IPS-15b (cell line): Measurements from ENCODE around the gene SBK3.
"Not testable (repeated sequence)": the region's sequence is repeated elsewhere in the genome, so short reads cannot be mapped to it uniquely, and the experiment has no call there.

ENCODE experiments used
- H3K27me3 ChIP-seq: one replicate; pipeline ENCODE4 v1.6.1; 2013; ENCODE audit warnings: low read length; ENCODE audit not compliant: control insufficient read depth, insufficient read depth
- H3K36me3 ChIP-seq: one replicate; pipeline ENCODE4 v1.6.1; 2013; ENCODE audit warnings: low read length; ENCODE audit not compliant: control insufficient read depth, insufficient read depth
- H3K4me1 ChIP-seq: one replicate; pipeline ENCODE4 v1.6.1; 2013; ENCODE audit warnings: mild to moderate bottlenecking, low read length; ENCODE audit not compliant: control insufficient read depth, insufficient read depth
- H3K4me3 ChIP-seq: one replicate; pipeline ENCODE4 v1.5.1; 2013; ENCODE audit warnings: low read depth, low read length
- H3K9ac ChIP-seq: one replicate; pipeline ENCODE4 v1.6.1; 2013; ENCODE audit warnings: low read depth, mild to moderate bottlenecking, low read length
- H3K9me3 ChIP-seq: one replicate; pipeline ENCODE4 v1.6.1; 2013; ENCODE audit warnings: mild to moderate bottlenecking, low read length; ENCODE audit not compliant: control insufficient read depth, insufficient read depth

Gene SBK3

DNA sequence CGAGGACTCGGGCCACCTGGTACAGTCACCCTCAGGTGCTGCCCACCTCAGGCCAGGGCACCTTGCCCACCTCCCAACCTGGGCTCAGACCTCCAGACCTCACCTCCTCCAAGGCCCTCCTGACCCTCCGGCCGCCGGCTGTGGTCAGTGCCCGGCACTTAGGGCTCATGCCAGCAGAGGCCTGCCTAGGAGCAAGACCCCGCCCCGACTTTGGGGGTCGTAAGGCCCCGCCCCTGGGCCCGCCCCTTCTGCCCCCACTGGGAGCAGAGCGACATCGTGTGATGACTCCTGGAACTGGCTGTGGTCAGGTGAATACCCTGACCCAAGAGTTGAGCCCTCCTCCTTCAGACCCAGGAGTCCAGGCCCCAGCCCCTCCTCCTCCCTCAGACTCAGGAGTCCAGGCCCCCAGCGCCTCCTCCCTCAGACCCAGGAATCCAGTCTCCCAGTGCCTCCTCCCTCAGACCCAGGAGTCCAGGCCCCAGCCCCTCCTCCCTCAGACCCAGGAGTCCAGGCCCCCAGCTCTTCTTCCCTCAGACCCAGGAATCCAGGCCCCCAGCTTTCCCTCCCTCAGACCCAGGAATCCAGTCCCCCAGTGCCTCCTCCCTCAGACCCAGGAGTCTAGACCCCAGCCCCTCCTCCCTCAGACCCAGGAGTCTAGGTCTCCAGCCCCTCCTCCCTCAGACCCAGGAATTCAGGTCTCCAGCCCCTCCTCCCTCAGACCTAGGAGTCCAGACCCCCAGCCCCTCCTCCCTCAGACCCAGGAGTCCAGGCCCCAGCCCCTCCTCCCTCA is 8.2 kb downstream of the SBK3 start, which contains the start of gene SBK2:
SBK2 (minus strand) TSS at position 183 of the 790 bp plus-strand sequence. CDS start 839 bp downstream, outside the sequence.
- Histone ChIP-seq H3K4me1 (peaks cover 2% of the 10 kb centered on the region), H3K9ac (peak within 1 kb of the TSS; percentile 60), H3K4me3 (no peak within 1 kb of the TSS), H3K9me3 (no peaks in the 10 kb centered on the region), H3K27me3 (no peaks in the 10 kb centered on the region), H3K36me3 (no peaks in the 10 kb centered on the region)

DNA sequence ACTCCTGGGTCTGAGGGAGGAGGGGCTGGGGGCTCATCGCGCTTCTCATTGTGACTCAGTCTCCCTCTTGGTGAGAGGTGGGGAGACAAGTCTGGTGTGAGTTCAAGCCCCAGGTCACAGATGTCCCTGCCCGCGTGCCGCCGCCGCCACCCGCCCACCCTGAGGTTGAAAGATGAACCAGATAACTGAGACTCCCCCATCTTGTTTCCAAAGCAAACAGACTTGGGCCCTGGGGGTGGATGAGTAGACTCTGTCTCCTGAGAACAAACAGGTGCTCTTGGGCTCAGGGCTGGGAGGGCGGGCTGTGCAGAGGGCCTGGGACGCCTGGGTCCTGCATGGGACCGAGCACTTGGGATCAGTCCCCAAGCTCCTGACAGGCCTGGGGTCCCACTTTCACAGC is 9.0 kb downstream of the SBK3 start:
- H3K9ac ChIP-seq: no peak overlapping the region
- H3K9me3 ChIP-seq: no peaks in the 10 kb centered on the region
- peaks cover 2% of the 10 kb centered on the region for H3K4me1 ChIP-seq
- H3K36me3 ChIP-seq: no peaks in the 10 kb centered on the region
- H3K27me3 ChIP-seq: no peaks in the 10 kb centered on the region
- H3K4me3 ChIP-seq: no peak overlapping the region

DNA sequence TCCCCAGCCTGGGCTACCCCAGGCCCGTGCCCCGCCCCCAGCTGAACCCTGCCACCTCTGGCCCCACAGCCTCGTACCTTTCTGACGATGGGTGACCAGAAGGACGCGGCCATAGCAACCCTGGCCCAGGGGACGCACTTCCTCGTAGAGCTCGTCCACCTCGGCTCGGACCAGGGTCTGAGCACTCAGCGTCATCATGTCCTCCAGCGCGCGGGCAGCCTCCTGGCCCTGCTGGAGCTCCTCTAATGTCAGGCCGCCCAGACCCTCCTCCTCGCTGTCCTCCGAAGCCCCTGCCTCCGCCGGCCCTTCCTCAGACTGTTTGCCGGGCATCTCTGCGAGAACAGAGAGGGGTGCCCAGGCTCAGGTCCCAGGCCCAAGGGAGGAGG is 9.4 kb downstream of the SBK3 start:
- H3K36me3 ChIP-seq: no peaks in the 10 kb centered on the region
- H3K27me3 ChIP-seq: no peaks in the 10 kb centered on the region
- H3K4me1 ChIP-seq: peaks cover 2% of the 10 kb centered on the region
- H3K9me3 ChIP-seq: no peaks in the 10 kb centered on the region
- no peak overlapping the region for H3K4me3 ChIP-seq
- H3K9ac ChIP-seq: no peak overlapping the region

DNA sequence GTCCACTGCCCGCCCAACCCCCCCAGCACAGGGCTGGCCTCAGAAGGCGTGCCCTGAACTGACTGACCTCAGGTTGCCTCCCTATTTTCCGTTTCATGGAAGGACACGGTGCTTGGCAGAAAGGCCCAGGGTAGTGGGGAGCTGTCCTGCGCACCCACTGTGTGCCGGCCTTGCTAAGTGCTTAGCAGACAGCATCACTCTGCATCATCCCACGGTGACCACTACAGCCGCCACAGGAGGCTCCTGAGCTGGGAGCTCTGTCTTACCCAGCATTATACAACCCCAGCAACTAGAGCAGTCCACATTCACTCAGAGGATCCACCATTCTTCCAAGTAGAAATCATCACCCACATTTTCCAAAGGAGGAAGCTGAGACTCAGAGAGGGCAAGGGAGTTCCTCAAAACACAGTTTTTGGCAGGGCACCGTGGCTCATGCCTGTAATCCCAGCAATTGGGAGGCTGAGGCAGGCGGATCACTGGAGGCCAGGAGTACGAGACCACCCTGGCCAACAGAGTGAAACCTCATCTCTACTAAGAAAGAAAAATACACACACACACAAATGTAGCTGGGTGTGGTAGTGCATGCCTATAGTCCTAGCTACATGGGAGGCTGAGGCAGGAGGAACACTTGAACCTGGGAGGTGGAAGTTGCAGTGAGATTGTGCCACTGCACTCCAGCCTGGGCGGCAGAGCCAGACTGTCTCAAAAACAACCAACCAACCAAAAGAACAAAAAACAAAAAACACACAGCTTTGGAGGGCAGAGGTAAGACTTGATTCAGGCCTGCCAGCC is 10.0 kb downstream of the SBK3 start:
- no peaks in the 10 kb centered on the region for H3K27me3 ChIP-seq
- no peak overlapping the region for H3K9ac ChIP-seq
- no peak overlapping the region for H3K4me3 ChIP-seq
- H3K4me1 ChIP-seq: peaks cover 2% of the 10 kb centered on the region
- H3K9me3 ChIP-seq: no peaks in the 10 kb centered on the region
- H3K36me3 ChIP-seq: no peaks in the 10 kb centered on the region

DNA sequence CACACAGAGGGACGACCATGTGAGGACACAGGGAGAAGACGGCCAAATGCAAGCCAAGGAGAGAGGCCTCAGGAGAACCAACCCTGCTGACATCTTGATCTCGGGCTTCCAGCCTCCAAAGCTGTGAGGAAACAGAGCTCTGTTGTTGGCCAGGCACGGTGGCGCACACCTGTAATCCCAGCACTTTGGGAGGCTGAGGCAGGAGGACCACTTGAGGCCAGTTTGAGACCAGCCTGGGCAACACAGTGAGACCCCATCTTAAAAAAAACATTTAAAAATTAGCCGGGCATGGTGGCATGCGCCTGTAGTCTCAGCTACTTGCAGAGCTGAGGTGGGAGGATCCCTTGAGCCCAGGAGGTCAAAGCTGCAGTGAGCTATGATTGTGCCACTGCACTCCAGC is 11.1 kb downstream of the SBK3 start:
- H3K9ac ChIP-seq, H3K27me3 ChIP-seq, H3K9me3 ChIP-seq, H3K4me3 ChIP-seq, H3K36me3 ChIP-seq, H3K4me1 ChIP-seq: not testable (repeated sequence)

DNA sequence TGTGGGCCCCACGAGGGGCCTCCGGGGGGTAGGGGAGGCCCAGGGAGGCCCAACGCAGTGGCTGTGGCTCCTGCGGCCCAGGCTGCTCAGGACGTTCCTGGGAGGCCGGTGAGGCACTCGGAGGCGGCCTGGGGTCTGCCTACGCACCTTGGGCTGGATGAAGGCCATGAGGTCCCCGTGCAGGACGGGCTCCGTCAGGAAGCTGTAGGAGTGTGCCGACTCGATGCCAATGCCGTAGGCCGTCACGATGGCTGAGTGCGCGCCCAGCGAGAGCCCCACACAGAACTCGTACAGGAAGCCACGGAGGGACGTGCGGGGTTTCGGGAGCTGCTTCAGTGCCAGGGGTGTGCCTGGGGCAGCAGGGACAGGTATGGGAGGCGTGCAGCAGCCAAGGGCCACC is 14.3 kb downstream of the SBK3 start:
- no peaks in the 10 kb centered on the region for H3K9me3 ChIP-seq
- H3K4me1 ChIP-seq: no peaks in the 10 kb centered on the region
- no peak overlapping the region for H3K9ac ChIP-seq
- H3K4me3 ChIP-seq: no peak overlapping the region
- no peaks in the 10 kb centered on the region for H3K27me3 ChIP-seq
- no peaks in the 10 kb centered on the region for H3K36me3 ChIP-seq

DNA sequence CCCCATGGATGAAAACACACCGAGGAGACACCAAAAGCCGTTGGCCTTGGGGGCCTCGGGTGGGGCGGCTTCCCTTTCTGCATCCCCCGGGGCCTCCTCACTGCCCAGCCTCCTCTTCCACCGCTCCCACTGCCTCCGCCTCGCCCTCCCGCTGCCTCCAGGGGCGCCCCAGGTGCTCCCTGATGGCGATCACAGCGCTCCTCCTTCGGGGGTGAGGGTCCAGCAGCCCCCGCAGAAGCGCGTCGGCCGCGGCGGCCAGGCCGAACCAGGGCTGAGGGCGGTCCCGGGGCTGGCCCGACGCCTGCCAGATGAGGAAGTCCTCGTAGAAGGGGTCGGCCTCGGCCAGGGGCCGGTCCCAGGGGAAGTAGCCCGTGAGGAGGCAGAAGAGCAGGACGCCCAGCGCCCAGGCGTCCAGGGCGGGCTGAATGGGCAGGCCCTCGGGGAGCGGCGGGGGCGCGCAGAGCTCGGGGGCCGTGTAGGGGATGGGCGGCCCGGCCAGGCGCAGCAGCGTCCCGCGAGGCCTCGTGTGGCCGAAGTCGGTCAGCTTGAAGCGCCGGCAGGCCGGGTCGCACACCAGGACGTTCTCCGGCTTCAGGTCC is 15.6 kb downstream of the SBK3 start:
- Histone ChIP-seq H3K4me1 (no peaks in the 10 kb centered on the region), H3K4me3 (no peak overlapping the region), H3K36me3 (no peaks in the 10 kb centered on the region), H3K27me3 (no peaks in the 10 kb centered on the region), H3K9ac (no peak overlapping the region), H3K9me3 (no peaks in the 10 kb centered on the region)

DNA sequence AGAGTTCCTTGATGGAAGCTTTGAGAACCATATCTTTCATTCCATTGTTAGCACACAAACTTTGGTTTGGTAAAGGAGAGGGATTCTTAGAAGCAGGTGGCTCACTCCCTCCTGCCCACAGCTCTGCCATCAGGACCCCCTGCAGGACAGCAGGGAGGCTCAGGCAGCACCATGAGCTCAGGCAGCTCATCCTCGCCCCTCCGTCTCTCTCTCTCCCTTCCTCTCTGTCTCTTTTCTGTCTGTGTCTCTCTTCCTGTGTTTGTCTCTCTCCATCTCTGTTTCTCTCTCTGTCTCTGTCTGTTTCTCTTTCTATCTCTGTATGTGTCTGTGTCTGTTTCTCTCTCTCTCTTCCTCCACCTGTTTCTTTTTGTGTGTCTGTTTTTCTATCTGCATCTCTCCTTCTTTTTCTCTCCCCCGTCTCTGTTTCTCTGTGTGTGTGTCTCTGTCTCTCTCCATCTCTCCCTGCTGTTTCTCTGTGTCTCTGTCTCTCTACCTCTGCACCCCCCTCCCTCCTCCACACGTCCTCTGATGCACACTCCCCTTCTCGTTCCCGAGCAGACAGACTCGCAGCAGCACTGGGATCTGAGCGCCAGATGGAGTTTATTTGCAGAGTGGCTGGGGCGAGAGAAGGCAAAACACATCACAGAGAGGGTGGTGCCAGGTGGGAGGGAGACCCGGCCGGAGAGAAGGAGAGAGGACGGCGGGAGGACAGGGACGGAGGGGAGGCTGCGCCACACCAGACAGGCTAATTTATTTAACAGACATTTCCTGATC is 17.1 kb downstream of the SBK3 start:
- Histone ChIP-seq H3K4me1 (no peaks in the 10 kb centered on the region), H3K36me3 (no peaks in the 10 kb centered on the region), H3K9me3 (no peaks in the 10 kb centered on the region), H3K4me3 (no peak overlapping the region), H3K27me3 (no peaks in the 10 kb centered on the region), H3K9ac (no peak overlapping the region)

DNA sequence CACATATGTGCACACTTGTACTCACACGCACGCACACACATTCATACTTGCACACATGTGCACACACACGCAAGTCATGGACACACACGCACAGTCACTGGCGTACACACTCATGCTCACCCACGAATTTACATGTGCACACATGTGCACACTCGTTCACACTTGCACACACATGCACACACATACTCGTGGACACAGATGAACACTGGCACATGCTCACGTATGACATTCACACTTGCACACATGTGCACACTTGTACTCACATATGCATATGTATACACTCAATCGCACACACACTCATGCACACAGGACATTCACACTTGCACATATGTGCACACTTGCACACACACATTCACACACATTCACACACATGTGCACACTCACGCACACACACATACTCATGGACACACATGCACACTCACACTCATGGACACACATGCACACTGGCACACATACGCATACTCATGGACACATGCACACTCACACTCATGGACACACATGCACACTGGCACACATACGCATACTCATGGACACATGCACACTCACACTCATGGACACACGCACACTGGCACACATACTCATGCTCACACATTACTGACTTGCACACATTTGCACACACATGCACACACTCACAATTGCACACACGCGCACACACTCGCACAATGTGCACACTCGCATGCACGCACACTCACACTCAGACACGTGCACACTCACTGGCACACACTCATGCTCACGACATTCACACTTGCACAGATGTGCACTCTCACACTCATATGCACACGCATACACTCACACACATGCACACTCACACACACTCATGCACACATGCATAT is 17.9 kb downstream of the SBK3 start:
- Histone ChIP-seq H3K4me1 (no peaks in the 10 kb centered on the region), H3K27me3 (no peaks in the 10 kb centered on the region), H3K9ac (no peak overlapping the region), H3K36me3 (no peaks in the 10 kb centered on the region), H3K9me3 (no peaks in the 10 kb centered on the region), H3K4me3 (no peak overlapping the region)

DNA sequence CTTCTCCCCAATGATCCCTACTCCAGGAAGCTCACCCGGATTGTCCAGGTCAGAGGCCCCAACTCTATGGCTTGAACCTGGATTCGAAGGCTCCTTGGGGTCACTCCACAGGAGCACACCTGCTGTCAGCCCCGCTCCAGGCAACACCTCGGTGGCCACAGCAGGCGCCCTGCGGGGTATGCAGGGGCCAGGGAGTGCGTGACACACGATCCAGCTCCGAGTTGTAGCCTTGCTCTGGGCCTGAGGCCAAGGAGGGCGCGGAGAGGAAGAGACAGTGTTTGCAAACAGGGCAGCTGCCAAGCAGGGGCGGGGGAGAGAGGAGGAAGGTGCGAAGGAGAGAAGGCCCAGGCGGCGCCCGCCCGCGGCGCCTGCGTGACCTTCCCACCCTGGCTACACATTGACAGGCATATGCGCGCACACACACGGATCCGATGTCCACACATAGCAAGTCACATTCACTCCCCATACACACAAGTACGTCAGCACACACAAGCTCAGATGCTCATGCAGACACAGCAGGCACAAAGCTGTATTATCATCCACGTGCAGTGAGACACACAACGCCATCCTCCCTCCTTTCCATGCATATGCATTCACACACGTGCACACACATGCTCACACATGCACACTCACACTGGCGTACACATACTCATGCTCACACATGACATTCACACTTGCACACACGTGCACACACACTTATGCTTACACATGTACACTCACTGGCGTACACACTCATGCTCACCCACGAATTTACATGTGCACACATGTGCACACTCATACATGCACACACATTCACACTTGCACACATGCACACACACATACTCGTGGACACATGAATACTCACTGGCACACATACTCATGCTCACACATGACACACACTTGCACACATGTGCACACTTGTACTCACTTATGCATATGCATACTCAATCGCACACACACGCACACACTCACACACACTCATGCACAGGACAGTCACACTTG is 18.8 kb downstream of the SBK3 start:
- Histone ChIP-seq H3K4me3 (no peak overlapping the region), H3K27me3 (no peaks in the 10 kb centered on the region), H3K9ac (no peak overlapping the region), H3K36me3 (no peaks in the 10 kb centered on the region), H3K9me3 (no peaks in the 10 kb centered on the region), H3K4me1 (no peaks in the 10 kb centered on the region)
